ENCODE data around the gene GAL3ST3.

GAL3ST3 gene

DNA sequence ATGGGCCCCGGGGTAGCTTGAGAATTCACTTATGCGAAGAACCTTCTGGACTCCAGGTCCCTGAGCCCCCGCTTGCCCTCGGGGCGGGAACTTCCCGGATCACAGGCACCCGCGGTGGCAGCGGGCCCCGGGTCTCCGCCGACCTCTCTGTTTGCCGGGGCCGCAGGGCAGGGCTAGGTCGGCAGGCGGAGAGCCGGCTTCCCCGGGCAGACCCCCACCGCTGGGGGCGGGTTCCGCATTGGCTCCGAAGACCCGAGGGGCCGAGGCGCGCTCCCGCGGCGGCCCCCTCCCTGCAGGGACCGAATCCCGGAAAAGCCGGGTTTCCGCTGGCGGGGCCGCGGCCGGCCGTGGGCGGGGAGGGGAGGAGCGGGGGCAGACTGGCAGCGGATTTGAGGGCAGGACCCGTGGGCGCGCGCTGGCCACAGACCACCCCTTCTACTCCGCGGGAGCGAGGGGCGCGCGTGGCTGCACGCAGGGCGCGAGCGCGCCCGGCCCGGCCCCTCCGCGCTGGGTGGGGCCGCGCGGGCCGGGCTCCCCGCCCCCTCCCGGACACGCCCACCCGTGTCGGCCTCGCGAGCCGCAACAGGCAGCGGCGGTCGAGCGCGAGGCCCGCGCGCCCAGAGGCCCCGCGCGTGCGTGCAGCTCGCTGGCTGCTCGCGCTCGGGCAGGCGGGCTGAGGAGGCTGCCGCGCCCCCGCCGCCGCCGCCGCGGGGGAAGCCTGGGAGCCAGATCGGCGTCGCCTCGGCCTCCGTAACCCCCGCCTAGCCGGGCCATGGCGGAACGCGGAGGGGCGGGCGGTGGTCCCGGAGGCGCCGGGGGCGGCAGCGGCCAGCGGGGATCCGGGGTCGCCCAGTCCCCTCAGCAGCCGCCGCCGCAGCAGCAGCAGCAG is 21.0 kb upstream of the GAL3ST3 start, which contains the start of gene PACS1:
Gene PACS1 (plus strand): TSS at position 558 of the 889 bp plus-strand sequence. CDS start 215 bp downstream, at position 773.
- DNase-seq (ENCODE audit: low spot score): peak; percentile 67

DNA sequence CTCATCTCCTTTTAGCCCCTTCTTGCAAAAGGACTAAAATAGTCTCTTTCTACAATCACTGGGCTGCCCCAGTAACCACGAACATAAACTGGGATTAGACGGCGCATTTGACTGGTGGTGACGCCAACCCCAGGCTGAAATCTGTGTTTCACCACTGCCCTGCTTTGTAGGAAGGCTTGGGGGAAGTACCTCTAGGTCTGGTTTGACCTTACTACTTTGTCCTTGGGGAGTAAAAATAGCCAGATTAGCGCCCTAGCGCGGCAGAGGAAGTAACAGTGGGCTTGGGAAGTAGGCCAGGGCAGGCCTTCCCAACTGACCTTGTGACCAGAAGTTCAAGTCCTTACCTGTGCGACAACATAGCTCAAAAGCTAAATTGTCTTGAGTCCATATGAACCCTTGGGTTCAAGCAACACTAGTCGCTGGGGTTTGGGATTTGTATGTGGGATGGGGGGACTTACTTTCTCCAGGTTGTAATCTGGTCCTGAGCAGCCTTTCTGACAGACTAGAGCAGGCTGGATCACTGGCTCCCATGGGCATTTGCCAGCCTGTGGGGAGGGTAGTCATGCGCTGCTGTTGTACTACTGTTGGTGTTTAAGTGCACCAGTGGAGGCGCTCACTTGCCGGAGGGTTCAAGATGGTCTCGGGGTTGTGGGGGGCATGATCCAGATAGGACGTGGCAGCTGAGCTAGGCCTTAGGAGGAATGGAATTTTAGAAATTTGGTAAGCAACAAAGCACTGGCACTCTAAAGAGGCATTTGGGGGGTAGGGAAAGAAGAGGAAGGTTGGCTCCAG is 20.2 kb upstream of the GAL3ST3 start:
- no peak for DNase-seq (ENCODE audit: low spot score)

DNA sequence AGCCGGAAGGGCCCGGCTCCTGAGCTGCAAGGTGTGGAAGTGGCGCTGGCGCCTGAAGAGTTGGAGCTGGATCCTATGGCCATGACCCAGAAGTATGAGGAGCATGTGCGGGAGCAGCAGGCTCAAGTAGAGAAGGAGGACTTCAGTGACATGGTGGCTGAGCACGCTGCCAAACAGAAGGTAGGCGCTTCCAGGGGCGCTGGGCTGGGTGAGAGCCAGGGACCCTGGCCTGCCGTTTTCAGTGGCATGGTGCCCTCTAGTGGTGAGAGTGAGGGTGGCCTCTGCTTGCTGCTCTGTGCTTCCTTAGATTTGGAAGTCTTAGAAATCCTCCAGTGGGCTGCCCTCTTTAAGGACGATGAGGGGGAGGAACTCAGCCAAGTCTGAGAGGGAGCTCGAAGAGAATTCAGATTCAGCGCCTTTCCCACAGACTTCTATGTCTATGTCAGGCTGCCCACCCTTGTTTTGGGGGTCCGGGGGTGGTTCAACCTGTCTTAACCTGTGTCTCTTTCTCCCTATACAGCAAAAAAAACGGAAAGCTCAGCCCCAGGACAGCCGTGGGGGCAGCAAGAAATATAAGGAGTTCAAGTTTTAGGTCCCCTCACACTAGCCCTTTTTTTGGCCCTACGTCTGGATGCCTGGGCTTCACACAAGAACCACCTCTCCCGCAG is 19.3 kb upstream of the GAL3ST3 start:
- DNase-seq (ENCODE audit: low spot score): peak; percentile 81

DNA sequence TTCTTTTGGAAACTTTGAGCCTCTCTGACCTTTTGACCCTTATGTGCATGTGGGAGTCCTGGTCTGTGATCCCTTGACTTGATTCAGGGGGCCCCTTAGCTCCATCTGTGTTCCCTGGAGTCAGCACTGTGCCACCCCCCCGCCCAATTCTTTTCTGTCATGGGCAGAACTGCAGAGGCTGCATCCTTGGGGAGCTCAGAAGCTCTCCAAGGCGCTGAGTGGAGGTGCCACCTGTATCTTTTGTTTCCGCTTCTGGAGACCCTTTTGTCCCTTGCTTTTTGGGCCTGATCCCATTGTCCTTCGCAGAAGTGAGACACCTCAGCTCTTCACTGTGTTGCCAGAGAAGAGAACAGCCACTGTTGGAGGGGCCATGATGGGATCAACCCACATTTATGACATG is 18.7 kb upstream of the GAL3ST3 start:
- DNase-seq (ENCODE audit: low spot score): no peak

DNA sequence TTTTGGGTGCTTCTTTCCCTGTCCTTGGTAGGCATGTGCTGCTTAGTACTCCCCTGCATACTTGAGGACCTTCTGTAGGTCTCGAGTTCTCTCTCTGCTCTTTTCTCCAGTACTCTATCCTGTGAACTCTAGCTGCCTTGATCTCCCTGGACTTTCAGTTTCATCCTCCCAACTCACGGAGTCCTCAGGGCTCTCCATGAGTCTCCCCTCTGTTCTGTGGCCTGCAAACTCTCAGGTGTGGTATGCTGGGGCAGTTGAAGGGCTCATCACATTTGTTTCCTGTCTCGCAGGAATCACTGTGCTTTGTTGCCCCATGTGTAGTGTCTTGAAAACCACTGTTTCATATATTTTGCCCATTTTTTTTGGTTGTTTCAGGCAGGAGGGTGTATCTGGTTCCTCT is 17.8 kb upstream of the GAL3ST3 start:
- DNase-seq (ENCODE audit: low spot score): no peak

DNA sequence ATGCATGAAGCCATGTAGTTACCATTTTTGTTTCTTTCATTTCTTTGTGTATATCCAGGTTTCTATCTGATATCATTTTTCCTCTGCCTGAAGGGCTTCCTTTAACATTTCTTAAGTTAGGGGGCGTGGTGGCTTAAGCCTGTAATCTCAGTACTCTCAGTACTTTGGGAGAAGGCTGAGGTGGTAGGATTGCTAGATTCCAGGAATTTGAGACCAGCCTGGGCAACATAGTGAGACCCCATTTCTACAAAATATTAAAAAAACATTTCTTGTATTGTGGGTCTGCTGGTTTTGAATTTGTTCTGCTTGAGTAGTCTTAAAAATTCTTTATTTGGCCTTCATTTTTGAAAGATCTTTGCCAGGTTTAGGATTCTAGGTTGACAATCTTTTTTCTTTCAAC is 15.6 kb upstream of the GAL3ST3 start:
- no peak for DNase-seq (ENCODE audit: low spot score)

DNA sequence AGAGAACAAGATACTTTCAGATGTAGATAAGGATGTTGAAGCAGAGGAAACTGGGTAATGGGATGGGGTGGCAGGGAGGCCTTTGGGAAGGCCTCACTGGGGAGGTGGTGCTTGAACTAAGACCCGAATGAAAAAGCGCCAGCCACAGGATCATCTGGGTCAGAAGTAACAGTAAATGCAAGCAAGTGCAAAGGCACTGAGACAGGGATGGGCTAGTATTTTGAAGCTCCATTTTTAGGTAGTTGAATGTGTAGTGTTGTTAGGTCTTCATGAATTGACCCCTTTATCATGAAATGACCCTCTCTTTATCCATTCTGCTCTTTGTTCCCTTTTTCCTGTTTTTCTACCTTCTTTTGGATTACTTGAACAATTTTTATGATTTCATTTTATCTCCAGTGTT is 14.9 kb upstream of the GAL3ST3 start:
- no peak for DNase-seq (ENCODE audit: low spot score)

DNA sequence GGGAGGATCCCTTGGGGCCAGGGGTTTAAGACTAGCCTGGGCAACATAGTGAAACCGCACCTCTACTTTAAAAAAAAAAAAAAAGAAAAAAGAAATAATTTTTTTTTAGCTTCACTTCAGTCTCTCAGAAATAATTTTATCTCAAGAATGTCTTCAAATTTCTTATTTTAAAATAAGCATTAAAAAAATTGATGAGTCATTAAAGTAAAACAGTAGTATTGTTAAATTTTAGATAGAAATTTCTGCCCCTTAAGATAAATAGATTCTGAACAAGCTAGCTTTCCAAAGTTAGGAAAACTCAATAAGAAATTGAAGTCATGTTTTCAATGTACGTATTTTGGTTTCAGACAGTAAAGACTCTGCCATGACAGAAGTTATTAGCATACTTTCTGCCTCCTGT is 13.4 kb upstream of the GAL3ST3 start:
- DNase-seq (ENCODE audit: low spot score): no peak

DNA sequence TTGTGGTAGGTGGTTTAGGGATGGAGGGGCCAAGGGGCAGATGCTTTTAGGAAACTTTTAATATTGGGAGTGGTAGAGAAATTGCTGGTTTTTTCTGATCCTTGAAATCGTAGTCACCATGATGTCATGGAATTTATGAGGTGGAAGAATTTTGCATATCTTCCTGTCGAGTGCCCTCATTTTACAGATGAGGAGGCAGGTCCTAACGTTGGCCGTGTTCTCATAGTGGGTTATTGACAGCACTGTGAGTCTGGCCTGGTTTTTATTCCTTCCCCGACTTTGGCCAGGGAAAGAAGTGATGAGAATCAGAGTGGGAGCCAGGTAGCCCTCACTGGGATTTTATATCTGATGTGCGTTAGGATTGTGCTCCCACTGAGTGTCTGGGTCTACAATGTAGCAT is 12.3 kb upstream of the GAL3ST3 start:
- DNase-seq (ENCODE audit: low spot score): no peak

DNA sequence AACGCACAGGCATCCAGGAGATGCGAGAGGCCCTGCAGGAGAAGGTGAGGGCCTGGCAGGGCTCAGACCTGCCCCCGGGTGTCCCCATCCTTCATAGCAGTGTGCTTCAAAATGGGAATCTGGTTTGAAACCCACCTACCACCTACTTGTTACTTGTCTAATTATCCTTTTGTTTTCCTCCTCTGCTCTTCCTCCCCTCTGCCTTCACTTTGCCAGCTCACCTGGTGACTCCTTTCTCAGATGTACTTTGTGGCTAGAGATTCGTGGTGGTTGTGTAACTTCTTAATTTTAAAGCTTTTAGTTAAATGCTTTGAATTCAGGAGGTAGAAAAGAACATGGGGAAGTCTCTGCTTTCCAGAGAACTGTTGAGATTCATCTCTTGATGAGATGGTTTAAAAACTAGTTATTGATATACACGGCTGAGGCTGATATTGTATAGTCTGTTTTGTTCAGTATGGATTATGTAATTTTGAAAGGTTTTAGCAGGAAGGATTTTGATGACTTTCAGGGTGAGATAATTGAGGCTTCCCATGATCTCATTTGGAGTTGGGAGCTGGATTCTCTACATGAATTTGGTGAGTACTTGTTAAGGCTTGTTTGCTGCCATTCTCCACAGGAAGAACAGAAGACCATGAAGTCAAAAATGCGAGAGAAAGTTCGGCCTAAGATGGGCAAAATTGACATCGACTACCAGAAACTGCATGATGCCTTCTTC is 11.2 kb upstream of the GAL3ST3 start:
- DNase-seq (ENCODE audit: low spot score): no peak

DNA sequence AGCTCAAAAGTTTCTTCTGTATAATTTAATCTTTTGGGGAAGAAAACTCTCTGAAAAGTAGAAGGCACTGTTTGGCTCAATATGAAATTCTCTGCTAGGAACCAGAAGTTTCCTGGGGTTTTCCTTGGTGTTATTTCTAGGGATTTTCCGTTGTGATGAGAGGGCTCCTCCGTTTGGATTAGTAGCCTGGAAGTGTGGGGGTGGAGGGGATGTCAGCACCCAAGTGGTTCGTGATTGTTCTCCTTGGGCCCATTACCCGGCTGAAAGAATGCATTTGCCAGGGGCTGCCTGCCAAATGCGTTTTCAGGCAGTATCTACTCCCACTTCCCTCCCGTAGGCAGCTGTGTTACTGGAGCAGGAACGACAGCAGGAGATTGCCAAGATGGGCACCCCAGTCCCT is 7.5 kb upstream of the GAL3ST3 start:
- no peak for DNase-seq (ENCODE audit: low spot score)

DNA sequence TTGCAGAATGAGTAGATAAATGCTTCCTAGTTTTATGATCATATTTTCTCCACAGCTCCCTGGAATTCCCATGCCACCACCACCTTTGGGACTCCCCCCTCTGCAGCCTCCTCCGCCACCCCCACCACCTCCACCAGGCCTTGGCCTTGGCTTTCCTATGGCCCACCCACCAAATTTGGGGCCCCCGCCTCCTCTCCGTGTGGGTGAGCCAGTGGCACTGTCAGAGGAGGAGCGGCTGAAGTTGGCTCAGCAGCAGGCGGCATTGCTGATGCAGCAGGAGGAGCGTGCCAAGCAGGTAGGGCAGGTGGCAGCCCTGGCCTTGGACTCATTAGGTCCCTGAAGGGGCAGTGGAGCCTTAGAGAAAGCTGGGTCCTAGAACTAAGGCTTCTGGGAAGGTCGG is 6.1 kb upstream of the GAL3ST3 start:
- DNase-seq (ENCODE audit: low spot score): no peak

DNA sequence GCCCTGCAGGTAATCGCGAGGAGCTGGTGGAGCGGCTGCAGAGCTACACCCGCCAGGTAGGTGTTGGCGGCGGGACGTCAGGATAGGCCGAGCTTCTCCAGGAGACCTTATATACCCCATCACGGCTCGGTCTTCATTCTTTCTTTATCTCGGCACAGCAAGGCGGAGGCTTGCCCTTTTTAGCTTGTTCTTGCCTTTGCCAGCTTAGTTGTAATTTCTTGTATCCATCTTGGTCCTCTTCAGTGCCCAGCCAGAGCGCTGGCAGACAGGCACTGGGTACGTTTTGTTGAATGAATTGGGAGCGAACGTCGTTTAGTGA is 3.7 kb upstream of the GAL3ST3 start:
- DNase-seq (ENCODE audit: low spot score): no peak

DNA sequence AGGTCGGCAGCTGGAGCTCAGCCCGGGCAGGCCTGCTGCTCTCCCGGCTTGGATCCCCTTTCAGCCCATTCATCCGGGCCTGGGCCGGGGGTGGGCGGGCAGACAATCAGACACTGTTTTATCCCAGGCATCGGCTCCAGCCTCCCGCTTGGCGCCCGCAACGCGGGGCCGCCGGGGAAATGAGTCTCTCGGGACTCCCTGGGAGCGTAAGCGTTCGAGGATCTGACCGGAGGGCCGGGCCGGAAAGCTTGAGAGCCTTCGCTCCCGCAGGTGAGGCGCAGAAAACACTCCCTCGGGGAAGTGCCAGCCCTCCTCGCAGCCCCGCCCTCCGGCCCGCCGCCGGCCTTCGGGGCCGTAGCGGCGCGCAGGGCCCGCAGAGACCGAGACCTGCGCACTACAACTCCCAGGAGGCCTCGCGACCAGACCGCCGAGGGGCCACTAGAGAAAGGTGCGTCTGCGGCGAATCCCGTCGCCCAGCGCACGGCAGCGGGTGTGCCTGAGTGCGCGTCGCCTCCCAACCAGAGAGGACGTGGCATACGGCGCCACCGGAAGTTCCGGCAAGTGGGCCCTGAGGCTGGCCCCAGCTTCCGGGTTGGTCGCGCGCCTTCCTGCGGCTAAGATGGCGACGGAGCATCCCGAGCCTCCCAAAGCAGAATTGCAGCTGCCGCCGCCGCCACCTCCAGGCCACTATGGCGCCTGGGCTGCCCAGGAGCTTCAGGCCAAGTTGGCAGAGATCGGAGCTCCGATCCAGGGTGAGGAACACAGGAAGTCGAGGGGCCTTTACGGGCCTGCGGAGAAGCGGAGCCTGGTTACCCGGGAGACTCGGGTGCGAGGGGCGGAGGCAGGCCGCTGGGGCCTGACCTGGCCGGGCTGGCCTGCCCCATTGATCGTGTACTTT is 3.1 kb upstream of the GAL3ST3 start, which contains the start of gene SF3B2:
Gene SF3B2 (plus strand): TSS at position 599 of the 898 bp plus-strand sequence. CDS start 21 bp downstream, at position 620.
- peak; percentile 93 for DNase-seq (ENCODE audit: low spot score)

DNA sequence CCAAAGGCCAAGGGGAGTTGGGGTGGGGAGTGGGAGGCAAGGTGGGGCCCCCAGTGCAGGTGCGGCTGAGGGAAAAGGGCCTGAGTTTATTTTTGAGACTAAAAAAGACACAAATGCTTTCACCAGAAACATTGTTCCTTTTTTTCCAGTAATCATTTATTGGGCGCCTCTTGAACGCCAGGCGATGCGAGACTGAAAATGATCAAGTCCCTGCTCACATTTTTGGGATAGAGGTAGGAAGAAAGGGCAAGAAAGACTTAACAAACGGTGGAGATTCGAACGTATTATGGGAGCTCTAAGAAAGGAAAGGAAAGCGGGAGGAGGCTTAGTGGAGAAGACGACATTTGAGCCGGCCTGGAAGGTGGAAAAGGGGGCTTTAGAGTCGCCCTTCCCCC is 2.4 kb upstream of the GAL3ST3 start:
- no peak for DNase-seq (ENCODE audit: low spot score)

DNA sequence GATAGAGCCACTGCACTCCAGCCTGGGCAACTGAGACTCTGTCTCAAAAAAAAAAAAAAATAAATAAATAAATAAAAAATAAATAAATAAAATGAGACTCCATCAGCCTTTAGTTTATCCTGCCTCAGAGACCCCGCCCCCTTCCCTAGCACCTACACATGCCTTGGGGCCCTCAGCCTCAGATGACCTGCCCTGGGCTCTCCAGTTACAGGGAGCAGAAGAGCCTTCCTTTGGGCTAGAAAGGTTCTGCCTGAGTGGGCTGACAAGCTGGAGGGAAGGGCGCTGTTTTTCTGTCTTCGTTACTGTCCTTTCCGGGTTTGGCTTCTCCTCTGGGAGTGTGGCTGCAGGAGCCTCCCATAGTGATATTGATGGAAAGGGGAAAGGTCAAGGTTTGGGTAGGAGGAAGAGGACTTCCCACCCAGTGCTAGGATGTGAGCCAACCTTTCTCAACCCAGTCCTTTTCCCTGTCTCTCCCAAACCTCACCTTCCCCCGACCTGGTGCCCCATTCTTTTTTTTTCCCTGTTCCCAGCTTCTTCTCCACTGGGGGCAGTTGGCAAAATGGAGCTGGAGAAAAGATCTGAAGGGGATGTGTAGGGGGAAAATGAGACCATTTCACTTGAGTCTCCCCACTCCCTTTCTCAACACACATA is 1.7 kb upstream of the GAL3ST3 start:
- DNase-seq (ENCODE audit: low spot score): no peak

DNA sequence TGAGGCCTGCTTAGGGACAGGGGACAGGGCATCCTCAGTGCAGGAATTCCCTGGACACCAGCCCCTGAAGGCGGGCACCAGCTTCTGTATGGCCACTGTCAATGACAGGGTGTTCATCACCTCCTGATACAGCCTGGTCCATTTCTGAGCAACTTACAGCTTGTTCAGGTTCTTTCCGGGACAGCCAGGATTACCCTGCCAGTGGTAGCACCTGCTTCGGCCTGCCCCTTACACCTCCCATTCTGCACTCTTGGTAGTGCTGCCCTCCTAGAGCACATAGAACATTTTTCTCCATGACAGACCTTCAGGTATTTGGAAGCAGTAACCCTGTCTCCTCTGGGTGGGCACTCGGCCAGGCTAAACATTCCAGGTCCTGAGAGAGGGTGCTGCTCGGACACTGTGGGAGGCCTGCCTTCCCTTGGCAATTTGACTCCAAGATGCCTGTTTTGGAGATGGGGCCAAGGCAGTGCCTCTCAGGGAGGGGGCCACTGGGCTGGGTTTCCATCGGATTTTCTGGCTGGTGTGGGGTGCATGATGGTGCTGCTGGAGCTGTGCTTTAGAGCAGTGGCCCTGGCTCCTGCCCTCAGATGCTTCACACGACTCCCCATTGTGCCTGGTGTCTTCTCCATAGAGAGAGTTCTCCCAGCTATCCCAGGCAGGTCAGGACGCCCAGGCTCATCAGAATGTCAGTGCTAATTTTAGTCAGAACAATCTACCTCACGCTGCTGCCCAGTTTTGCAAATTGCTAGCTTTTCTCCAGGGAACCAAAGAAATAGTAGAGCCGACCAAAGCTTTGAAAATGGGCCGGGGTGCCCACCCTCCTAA is 1.2 kb downstream of the GAL3ST3 start:
- no peak for DNase-seq (ENCODE audit: low spot score)

DNA sequence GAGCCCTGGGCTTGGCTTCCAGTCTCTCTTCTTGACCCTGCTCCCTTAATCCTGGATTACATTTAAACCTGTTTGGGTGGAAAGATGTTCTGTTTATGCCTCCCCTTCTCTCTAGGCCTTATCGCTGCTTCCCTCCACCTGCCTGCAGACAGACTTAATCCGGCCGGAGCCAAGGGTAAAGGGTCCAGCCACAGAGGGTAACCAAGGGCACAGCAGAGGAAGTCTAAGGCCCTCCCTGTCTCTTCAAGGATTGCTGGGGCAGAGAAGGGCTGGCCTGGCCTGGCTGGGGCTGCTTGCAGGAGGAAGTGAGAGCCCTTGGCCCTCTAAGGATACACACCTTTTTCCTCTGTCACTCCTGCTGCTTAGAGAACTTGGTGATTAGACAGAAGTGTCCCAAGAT is 2.1 kb downstream of the GAL3ST3 start:
- no peak for DNase-seq (ENCODE audit: low spot score)

DNA sequence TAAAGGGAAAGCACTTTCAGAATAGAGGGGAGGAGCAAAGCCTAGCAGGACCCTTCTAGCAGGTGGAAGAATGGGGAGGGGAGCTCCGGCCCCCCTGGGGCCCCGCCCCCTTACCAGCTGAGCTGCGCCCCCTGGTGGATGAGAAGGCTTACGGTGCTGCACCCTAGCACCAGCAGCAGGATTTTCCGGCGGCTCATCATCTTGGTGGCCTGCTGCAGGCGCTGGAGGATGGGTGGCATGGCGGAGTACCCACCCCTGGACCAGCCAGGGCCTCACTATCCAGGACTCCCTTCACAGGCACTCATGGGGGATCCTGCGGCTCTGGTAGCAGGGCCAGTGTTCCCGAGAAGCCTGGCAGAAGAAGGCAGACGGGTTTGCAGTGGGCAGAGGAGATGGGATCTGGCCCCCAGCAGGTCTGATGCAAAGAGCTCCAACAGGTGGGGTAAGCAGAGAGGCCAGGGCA is 3.8 kb downstream of the GAL3ST3 start:
- DNase-seq (ENCODE audit: low spot score): peak; percentile 96

Data from HuH-7.5 (cell line).